ENCODE measurements around the gene PTCH2.

PTCH2 gene

GRCh38 chr1:44792736-44793502 is 50.1 kb downstream of the PTCH2 start:
- no peaks in the 10 kb centered on the region for H3K36me3 ChIP-seq
- no peaks in the 10 kb centered on the region for H3K27me3 ChIP-seq
- H3K27ac ChIP-seq = no peak overlapping the region
- no peak overlapping the region for H3K4me3 ChIP-seq (ENCODE audit: low read depth in 1 of 2, low read length in 1 of 2)
- H3K4me1 ChIP-seq (ENCODE audit: control insufficient read depth in 1 of 2, insufficient read depth in 1 of 2, low read depth in 1 of 2, low read length in 1 of 2) = no peaks in the 10 kb centered on the region
- no peak for TF ChIP-seq CTCF (IDR thresholded peaks at IDR 0.05)
- H3K9me3 ChIP-seq = no peaks in the 10 kb centered on the region

GRCh38 chr1:44790968-44791801 is 51.9 kb downstream of the PTCH2 start:
- H3K4me3 ChIP-seq (ENCODE audit: low read depth in 1 of 2, low read length in 1 of 2) = no peak overlapping the region
- peaks cover 5 to 6% of the 10 kb centered on the region in 2 experiments for H3K4me1 ChIP-seq (ENCODE audit: control insufficient read depth in 1 of 2, insufficient read depth in 1 of 2, low read depth in 1 of 2, low read length in 1 of 2)
- no peaks in the 10 kb centered on the region for H3K27me3 ChIP-seq
- no peaks in the 10 kb centered on the region for H3K9me3 ChIP-seq
- no peak overlapping the region for H3K27ac ChIP-seq
- no peak for TF ChIP-seq CTCF (IDR thresholded peaks at IDR 0.05)
- H3K36me3 ChIP-seq = no peaks in the 10 kb centered on the region

- no peak for TF ChIP-seq CTCF (IDR thresholded peaks at IDR 0.05)
- H3K4me3 ChIP-seq (ENCODE audit: low read depth in 1 of 2, low read length in 1 of 2) = no peak within 1 kb of the TSS
- H3K9me3 ChIP-seq = no peaks in the 10 kb centered on the region
- H3K4me1 ChIP-seq (ENCODE audit: control insufficient read depth in 1 of 2, insufficient read depth in 1 of 2, low read depth in 1 of 2, low read length in 1 of 2) = peaks cover 29% of the 10 kb centered on the region in 2 experiments
- no peaks in the 10 kb centered on the region for H3K36me3 ChIP-seq
- peaks cover 20% of the 10 kb centered on the region for H3K27me3 ChIP-seq
- H3K27ac ChIP-seq = no peak within 1 kb of the TSS
Measured at GRCh38 chr1:44788120-44788860, 54.8 kb downstream of the PTCH2 start, which contains the start of gene BEST4. Gene BEST4 (minus strand): TSS chr1:44788170. CDS start chr1:44787705, 465 bp downstream.

- Histone ChIP-seq H3K27ac (no peak overlapping the region), H3K27me3 (peaks cover 20% of the 10 kb centered on the region), H3K9me3 (no peaks in the 10 kb centered on the region), H3K4me3 (ENCODE audit: low read depth in 1 of 2, low read length in 1 of 2) (no peak overlapping the region), H3K36me3 (no peaks in the 10 kb centered on the region), H3K4me1 (ENCODE audit: control insufficient read depth in 1 of 2, insufficient read depth in 1 of 2, low read depth in 1 of 2, low read length in 1 of 2) (peaks cover 29% of the 10 kb centered on the region in 2 experiments)
- no peak for TF ChIP-seq CTCF (IDR thresholded peaks at IDR 0.05)
Measured at GRCh38 chr1:44787506-44787905, 55.5 kb downstream of the PTCH2 start.

GRCh38 chr1:44786841-44787426 is 56.1 kb downstream of the PTCH2 start:
- Histone ChIP-seq H3K4me3 (ENCODE audit: low read depth in 1 of 2, low read length in 1 of 2) (no peak overlapping the region), H3K27ac (no peak overlapping the region), H3K27me3 (peaks cover 20% of the 10 kb centered on the region), H3K9me3 (no peaks in the 10 kb centered on the region), H3K4me1 (ENCODE audit: control insufficient read depth in 1 of 2, insufficient read depth in 1 of 2, low read depth in 1 of 2, low read length in 1 of 2) (peaks cover 29% of the 10 kb centered on the region in 2 experiments), H3K36me3 (no peaks in the 10 kb centered on the region)
- TF ChIP-seq CTCF (IDR thresholded peaks at IDR 0.05) = no peak
